ENCODE data around the gene BRF1.

Gene BRF1

GRCh38 chr14:105203057-105203531 lies 97.7 kb downstream of the BRF1 start:
- no peak overlapping the region for H2AK5ac ChIP-seq (ENCODE audit: low read length, severe bottlenecking)
- H2BK12ac ChIP-seq (ENCODE audit: low read length in 2 of 2): no peak overlapping the region
- 14% methylated on average over 18 of the region's 18 CpGs for WGBS
- peaks cover 0 to 11% of the 10 kb centered on the region in 2 experiments for H3K36me3 ChIP-seq (ENCODE audit: control insufficient read depth in 1 of 2, insufficient read depth in 2 of 2, low read depth in 1 of 2, low read length in 2 of 2)
- no peak overlapping the region for H4K91ac ChIP-seq (ENCODE audit: low read length)
- H3K27ac ChIP-seq (ENCODE audit: low read length, poor library complexity, severe bottlenecking): no peak overlapping the region
- no peak overlapping the region for H3K4me3 ChIP-seq (ENCODE audit: insufficient read depth in 1 of 2, low read depth in 1 of 2, low read length in 2 of 2)
- no peaks in the 10 kb centered on the region for H3K79me1 ChIP-seq (replicated peaks; ENCODE audit: low read length, poor library complexity, severe bottlenecking)
- no peak overlapping the region for H2BK15ac ChIP-seq (ENCODE audit: low read depth, poor library complexity, severe bottlenecking)
- peaks cover 2 to 44% of the 10 kb centered on the region in 2 experiments for H3K27me3 ChIP-seq (ENCODE audit: control insufficient read depth in 1 of 2, insufficient read depth in 1 of 2, low read length in 2 of 2)
- H3K9ac ChIP-seq (ENCODE audit: low read length): no peak overlapping the region
- peaks cover 33% of the 10 kb centered on the region for H3K4me1 ChIP-seq (ENCODE audit: control insufficient read depth, insufficient read depth, low read depth, low read length)
- no peak overlapping the region for H2BK5ac ChIP-seq (ENCODE audit: low read depth, low read length, poor library complexity, severe bottlenecking)
- no peak overlapping the region for H3K14ac ChIP-seq (ENCODE audit: low read length in 2 of 2)
- no peaks in the 10 kb centered on the region for H3K9me3 ChIP-seq (ENCODE audit: control insufficient read depth, low read length)
- H3K4me2 ChIP-seq (ENCODE audit: low read length, poor library complexity, severe bottlenecking): no peak overlapping the region
- no peak overlapping the region for H2BK120ac ChIP-seq (ENCODE audit: low read depth, low read length)
- H4K8ac ChIP-seq (ENCODE audit: low read length): peak overlapping the region; percentile 68
- no peak overlapping the region for H3K4ac ChIP-seq (ENCODE audit: low read depth in 1 of 2, low read length in 2 of 2)
- DNase-seq: peak; percentile 69
- H3K23ac ChIP-seq (ENCODE audit: low read length in 2 of 2): no peak overlapping the region
- H3K18ac ChIP-seq (ENCODE audit: low read depth in 1 of 2, low read length in 2 of 2): peak overlapping the region; percentile 42 to 52
- H2AFZ ChIP-seq (ENCODE audit: low read depth, low read length): no peak overlapping the region

GRCh38 chr14:105201925-105202513 lies 98.8 kb downstream of the BRF1 start:
- H3K14ac ChIP-seq (ENCODE audit: low read length in 2 of 2): no peak overlapping the region
- no peak overlapping the region for H3K4me3 ChIP-seq (ENCODE audit: insufficient read depth in 1 of 2, low read depth in 1 of 2, low read length in 2 of 2)
- H2BK12ac ChIP-seq (ENCODE audit: low read length in 2 of 2): no peak overlapping the region
- peaks cover 0 to 4% of the 10 kb centered on the region in 2 experiments for H3K36me3 ChIP-seq (ENCODE audit: control insufficient read depth in 1 of 2, insufficient read depth in 2 of 2, low read depth in 1 of 2, low read length in 2 of 2)
- no peak for DNase-seq
- H2BK5ac ChIP-seq (ENCODE audit: low read depth, low read length, poor library complexity, severe bottlenecking): no peak overlapping the region
- H3K4ac ChIP-seq (ENCODE audit: low read depth in 1 of 2, low read length in 2 of 2): no peak overlapping the region
- no peak overlapping the region for H2AFZ ChIP-seq (ENCODE audit: low read depth, low read length)
- H3K18ac ChIP-seq (ENCODE audit: low read depth in 1 of 2, low read length in 2 of 2): no peak overlapping the region
- peak overlapping the region; percentile 52 for H4K91ac ChIP-seq (ENCODE audit: low read length)
- H3K27ac ChIP-seq (ENCODE audit: low read length, poor library complexity, severe bottlenecking): no peak overlapping the region
- H2AK5ac ChIP-seq (ENCODE audit: low read length, severe bottlenecking): no peak overlapping the region
- H2BK15ac ChIP-seq (ENCODE audit: low read depth, poor library complexity, severe bottlenecking): no peak overlapping the region
- WGBS: 86% methylated on average over 20 of the region's 20 CpGs
- no peak overlapping the region for H2BK120ac ChIP-seq (ENCODE audit: low read depth, low read length)
- H4K8ac ChIP-seq (ENCODE audit: low read length): no peak overlapping the region
- H3K9me3 ChIP-seq (ENCODE audit: control insufficient read depth, low read length): no peaks in the 10 kb centered on the region
- H3K4me1 ChIP-seq (ENCODE audit: control insufficient read depth, insufficient read depth, low read depth, low read length): peaks cover 36% of the 10 kb centered on the region
- H3K23ac ChIP-seq (ENCODE audit: low read length in 2 of 2): no peak overlapping the region
- peaks cover 12 to 55% of the 10 kb centered on the region in 2 experiments for H3K27me3 ChIP-seq (ENCODE audit: control insufficient read depth in 1 of 2, insufficient read depth in 1 of 2, low read length in 2 of 2)
- H3K79me1 ChIP-seq (replicated peaks; ENCODE audit: low read length, poor library complexity, severe bottlenecking): no peaks in the 10 kb centered on the region
- no peak overlapping the region for H3K9ac ChIP-seq (ENCODE audit: low read length)
- no peak overlapping the region for H3K4me2 ChIP-seq (ENCODE audit: low read length, poor library complexity, severe bottlenecking)

GRCh38 chr14:105201156-105201924 lies 99.5 kb downstream of the BRF1 start:
- Histone ChIP-seq H3K9me3 (ENCODE audit: control insufficient read depth, low read length) (no peaks in the 10 kb centered on the region), H4K8ac (ENCODE audit: low read length) (no peak overlapping the region), H2BK5ac (ENCODE audit: low read depth, low read length, poor library complexity, severe bottlenecking) (no peak overlapping the region), H2AK5ac (ENCODE audit: low read length, severe bottlenecking) (no peak overlapping the region), H3K23ac (ENCODE audit: low read length in 2 of 2) (no peak overlapping the region), H3K4me3 (ENCODE audit: insufficient read depth in 1 of 2, low read depth in 1 of 2, low read length in 2 of 2) (no peak overlapping the region), H2BK120ac (ENCODE audit: low read depth, low read length) (no peak overlapping the region), H3K4ac (ENCODE audit: low read depth in 1 of 2, low read length in 2 of 2) (no peak overlapping the region), H3K14ac (ENCODE audit: low read length in 2 of 2) (no peak overlapping the region), H2AFZ (ENCODE audit: low read depth, low read length) (no peak overlapping the region), H3K18ac (ENCODE audit: low read depth in 1 of 2, low read length in 2 of 2) (no peak overlapping the region), H3K4me1 (ENCODE audit: control insufficient read depth, insufficient read depth, low read depth, low read length) (peaks cover 43% of the 10 kb centered on the region), H3K36me3 (ENCODE audit: control insufficient read depth in 1 of 2, insufficient read depth in 2 of 2, low read depth in 1 of 2, low read length in 2 of 2) (peaks cover 0 to 4% of the 10 kb centered on the region in 2 experiments), H3K9ac (ENCODE audit: low read length) (no peak overlapping the region), H4K91ac (ENCODE audit: low read length) (peak overlapping the region; percentile 45), H3K27me3 (ENCODE audit: control insufficient read depth in 1 of 2, insufficient read depth in 1 of 2, low read length in 2 of 2) (peaks cover 14 to 60% of the 10 kb centered on the region in 2 experiments), H2BK15ac (ENCODE audit: low read depth, poor library complexity, severe bottlenecking) (no peak overlapping the region), H3K27ac (ENCODE audit: low read length, poor library complexity, severe bottlenecking) (no peak overlapping the region), H2BK12ac (ENCODE audit: low read length in 2 of 2) (no peak overlapping the region), H3K79me1 (replicated peaks; ENCODE audit: low read length, poor library complexity, severe bottlenecking) (no peaks in the 10 kb centered on the region), H3K4me2 (ENCODE audit: low read length, poor library complexity, severe bottlenecking) (no peak overlapping the region)
- WGBS: 83% methylated on average over 28 of the region's 28 CpGs
- no peak for DNase-seq

GRCh38 chr14:105200641-105201040 lies 100.2 kb downstream of the BRF1 start:
- Histone ChIP-seq H2BK120ac (ENCODE audit: low read depth, low read length) (no peak overlapping the region), H3K4me3 (ENCODE audit: insufficient read depth in 1 of 2, low read depth in 1 of 2, low read length in 2 of 2) (no peak overlapping the region), H4K91ac (ENCODE audit: low read length) (no peak overlapping the region), H3K9me3 (ENCODE audit: control insufficient read depth, low read length) (no peaks in the 10 kb centered on the region), H3K4me1 (ENCODE audit: control insufficient read depth, insufficient read depth, low read depth, low read length) (peaks cover 43% of the 10 kb centered on the region), H2BK12ac (ENCODE audit: low read length in 2 of 2) (no peak overlapping the region), H3K4ac (ENCODE audit: low read depth in 1 of 2, low read length in 2 of 2) (no peak overlapping the region), H3K9ac (ENCODE audit: low read length) (no peak overlapping the region), H3K14ac (ENCODE audit: low read length in 2 of 2) (no peak overlapping the region), H3K18ac (ENCODE audit: low read depth in 1 of 2, low read length in 2 of 2) (no peak overlapping the region), H3K4me2 (ENCODE audit: low read length, poor library complexity, severe bottlenecking) (no peak overlapping the region), H2AK5ac (ENCODE audit: low read length, severe bottlenecking) (no peak overlapping the region), H4K8ac (ENCODE audit: low read length) (no peak overlapping the region), H3K27me3 (ENCODE audit: control insufficient read depth in 1 of 2, insufficient read depth in 1 of 2, low read length in 2 of 2) (peaks cover 20 to 67% of the 10 kb centered on the region in 2 experiments), H3K23ac (ENCODE audit: low read length in 2 of 2) (no peak overlapping the region), H3K27ac (ENCODE audit: low read length, poor library complexity, severe bottlenecking) (no peak overlapping the region), H2BK15ac (ENCODE audit: low read depth, poor library complexity, severe bottlenecking) (no peak overlapping the region), H3K36me3 (ENCODE audit: control insufficient read depth in 1 of 2, insufficient read depth in 2 of 2, low read depth in 1 of 2, low read length in 2 of 2) (peaks cover 0 to 4% of the 10 kb centered on the region in 2 experiments), H2BK5ac (ENCODE audit: low read depth, low read length, poor library complexity, severe bottlenecking) (no peak overlapping the region), H2AFZ (ENCODE audit: low read depth, low read length) (no peak overlapping the region), H3K79me1 (replicated peaks; ENCODE audit: low read length, poor library complexity, severe bottlenecking) (no peaks in the 10 kb centered on the region)
- 92% methylated on average over 16 of the region's 16 CpGs for WGBS
- DNase-seq: no peak

Data from mesenchymal stem cell (in vitro differentiated cells and primary cell).